ENCODE measurements around the gene CCSAP.
A peak's percentile ranks its signal among the peaks of the same experiment; 100 is the strongest.
"Not testable (repeated sequence)": the region's sequence is repeated elsewhere in the genome, so short reads cannot be mapped to it uniquely, and the experiment has no call there.

Gene CCSAP, protein sequence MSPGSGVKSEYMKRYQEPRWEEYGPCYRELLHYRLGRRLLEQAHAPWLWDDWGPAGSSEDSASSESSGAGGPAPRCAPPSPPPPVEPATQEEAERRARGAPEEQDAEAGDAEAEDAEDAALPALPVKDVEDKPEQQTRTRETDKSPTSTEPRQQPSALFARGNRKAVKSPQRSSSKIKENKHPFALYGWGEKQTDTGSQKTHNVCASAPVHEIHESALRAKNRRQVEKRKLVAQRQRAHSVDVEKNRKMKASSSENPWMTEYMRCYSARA

DNA sequence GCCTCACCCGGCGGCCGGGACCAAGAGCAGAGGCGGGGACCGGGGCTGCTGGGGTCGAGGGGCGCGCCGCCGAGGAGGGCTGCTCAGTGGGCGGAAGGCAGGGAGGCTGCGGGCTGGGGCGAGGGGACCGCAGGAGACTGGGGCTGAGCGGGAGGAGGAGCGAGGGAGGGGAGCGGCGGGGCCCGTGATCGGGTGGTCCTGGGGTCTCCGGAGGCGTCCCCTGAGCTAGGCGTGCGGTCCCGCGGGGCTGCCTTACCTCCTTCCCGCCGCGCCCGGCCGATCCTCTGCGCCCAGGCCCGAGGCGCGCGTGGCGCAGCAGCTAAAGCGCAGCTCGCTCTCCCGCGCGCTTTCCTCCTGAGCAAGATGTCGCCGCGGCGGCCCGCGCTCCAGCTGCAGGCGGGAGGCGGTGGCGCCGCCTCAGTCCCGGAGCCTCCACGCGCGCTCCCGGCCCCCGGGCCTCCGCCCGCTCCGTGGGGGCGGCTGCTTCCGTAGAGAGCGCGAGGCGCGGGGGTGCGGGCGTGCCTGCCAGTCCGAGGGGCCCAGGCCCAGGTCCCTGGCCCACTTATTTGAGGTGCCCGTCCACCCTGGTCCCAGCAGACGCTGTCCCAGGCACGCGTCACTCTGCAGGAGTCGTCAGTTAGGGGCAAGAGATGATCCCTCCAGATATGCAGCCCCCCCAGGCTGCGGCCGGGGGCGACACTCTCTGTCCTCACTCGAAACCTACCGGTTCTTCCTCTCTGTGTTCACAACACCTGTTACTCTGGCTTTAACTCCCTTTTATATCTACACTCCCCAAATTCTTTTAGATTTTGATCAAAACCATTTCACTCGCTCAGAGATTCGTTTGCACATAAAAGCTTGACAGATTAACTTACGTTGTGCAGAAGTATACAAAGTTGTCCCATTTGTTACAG is at the start of gene CCSAP:
Gene CCSAP (minus strand): TSS at position 392 of the 914 bp plus-strand sequence. CDS start 582 bp downstream, outside the sequence.
- DNase-seq: no peak

DNA sequence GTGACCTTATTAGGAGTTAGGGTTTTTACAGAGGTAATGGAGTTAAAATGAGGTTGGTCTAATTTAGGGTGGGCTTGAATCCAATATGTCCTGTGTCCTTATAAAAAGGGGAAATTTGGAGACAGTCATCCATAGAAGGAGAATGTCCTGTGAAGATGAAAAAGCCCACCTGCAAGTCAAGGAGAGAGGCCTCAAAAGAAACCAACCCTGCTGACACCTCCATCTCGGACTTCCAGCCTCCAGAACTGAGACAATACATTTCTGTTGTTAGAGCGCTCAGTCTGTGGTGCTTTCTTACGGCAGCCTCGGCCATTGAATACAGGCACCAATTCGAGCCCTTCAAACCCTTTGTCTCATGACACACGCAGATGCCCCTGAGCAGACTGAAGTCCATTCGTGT is 47.3 kb upstream of the CCSAP start:
- no peak for DNase-seq

DNA sequence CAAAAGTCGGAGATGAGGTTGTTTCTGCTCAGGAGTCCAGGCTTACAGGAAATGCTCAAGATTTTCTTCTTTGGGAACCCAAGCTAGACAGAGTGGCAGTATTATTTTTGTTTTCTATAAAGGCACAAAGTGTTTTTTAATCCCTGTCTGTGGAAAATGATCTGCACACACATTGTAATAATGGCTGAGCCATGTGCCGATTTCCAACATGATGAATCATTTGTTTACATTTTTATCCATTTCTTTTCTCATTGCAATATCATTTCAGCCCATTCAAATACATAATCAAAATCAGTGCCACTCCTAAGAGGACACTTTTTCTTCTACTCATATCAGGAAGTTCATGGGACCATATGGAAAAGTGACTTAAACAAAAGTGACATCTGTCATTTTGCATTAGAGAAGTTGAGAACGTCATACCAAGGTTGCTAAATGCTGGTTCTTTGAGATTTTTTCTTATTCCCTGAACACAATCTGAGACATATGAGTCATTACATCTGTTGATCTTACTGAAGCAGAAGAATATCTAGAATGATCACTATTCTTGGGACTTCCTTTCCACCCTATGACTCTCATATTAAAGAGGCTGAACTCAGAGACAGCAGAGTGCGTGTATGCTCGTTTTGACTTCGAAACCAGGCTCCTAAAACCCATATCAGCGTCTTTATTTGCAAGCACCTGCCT is 46.2 kb upstream of the CCSAP start:
- no peak for DNase-seq

DNA sequence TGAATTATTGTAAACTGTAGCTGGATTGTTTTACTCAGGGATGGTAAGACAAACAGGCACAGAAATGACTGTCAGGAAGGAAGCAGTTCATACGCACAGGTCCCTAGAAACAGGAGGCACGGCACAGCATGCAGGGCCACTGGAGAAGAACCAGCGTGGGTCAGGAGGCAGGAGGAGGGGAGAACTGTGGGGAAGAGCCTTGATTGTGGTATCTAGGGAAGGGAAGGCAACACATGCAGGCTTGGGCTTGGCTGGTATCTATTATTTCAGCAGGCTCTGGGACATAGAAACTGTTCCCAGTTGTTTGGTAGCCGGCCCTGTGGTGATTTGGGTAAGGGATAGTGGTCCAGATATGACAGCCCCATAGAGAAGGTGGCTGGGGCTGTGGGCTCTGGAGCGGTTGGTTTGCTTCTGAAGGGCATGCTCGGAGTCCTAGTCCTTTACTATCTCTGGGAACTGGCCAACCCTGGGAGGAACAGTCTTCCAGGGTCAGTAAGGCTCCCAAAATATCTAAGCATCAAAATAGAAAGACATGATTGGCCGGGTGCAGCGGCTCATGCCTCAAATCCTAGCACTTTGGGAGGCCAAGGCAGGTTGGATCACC is 43.1 kb upstream of the CCSAP start:
- no peak for DNase-seq

DNA sequence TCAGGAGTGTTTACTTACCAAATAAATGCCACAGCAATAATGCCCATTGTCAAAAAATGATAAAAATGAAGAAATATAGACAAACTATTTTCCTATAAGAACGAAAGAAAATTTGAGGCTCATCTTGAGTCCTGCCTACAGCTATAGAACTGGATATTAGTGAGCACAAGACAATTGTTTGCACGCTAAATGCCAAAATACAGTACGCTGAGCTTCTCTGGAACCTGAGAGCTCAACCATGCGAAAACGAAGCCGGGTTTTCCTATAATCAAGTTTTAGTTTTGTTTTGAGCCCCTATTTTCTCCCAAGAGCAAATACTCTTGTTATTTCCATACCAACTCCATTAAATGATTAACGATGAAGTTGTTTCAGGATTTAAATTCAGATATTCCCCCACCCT is 42.0 kb upstream of the CCSAP start:
- DNase-seq: no peak

DNA sequence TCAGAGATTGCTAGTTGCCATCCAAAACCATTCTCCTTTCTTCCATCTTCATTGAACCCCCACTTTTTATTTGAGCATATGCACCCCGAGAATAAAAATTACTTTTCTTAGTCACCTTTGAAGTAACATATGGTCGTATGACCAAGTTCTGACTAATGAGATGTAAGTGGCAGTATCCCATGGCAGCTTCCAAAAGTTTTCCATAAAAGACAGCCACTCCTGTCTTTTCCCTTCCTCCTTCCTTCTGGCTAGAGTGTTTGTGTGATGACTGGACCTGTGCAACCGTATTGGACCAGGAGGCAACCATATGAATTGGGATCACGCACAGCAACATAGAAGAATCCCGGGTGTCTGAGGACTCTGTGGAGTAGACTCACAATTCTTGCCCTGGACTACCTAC is 41.1 kb upstream of the CCSAP start:
- DNase-seq: no peak

DNA sequence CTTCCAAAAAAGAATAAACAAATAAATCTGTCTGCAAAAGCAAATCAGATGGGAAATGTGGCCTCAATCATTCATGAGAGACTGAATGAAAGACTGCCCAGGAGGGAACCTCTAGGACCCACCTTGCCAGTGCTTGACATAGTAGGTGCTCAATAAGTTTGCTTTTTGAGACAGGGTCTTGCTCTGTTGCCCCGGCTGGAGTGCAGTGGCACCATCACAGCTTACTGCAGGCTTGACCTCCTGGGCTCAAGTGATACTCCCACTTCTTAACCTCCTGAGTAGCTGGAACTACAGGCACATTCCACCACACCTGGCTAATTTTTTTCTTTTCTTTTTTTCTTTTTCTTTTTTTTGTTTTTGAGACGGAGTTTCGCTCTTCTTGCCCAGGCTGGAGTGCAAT is 40.3 kb upstream of the CCSAP start:
- DNase-seq: no peak

DNA sequence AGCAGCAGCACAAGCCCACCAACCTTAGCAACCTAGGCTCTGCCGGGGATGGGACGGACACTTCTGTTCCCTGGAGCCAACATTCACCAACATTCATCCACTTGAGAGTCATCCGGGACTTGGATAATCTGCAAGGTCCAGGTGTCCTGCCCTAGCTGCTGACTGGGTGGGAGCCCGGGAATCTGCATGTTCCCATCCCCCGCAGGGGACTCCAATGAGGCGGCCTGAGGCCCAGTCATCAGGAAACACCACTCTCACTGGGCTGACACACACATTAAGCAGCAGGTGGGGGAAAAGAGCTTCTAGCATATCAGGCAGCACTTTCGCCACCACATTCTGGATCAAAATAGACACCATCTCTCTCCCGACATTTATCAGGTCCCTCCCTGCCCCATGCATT is 38.4 kb upstream of the CCSAP start:
- no peak for DNase-seq

DNA sequence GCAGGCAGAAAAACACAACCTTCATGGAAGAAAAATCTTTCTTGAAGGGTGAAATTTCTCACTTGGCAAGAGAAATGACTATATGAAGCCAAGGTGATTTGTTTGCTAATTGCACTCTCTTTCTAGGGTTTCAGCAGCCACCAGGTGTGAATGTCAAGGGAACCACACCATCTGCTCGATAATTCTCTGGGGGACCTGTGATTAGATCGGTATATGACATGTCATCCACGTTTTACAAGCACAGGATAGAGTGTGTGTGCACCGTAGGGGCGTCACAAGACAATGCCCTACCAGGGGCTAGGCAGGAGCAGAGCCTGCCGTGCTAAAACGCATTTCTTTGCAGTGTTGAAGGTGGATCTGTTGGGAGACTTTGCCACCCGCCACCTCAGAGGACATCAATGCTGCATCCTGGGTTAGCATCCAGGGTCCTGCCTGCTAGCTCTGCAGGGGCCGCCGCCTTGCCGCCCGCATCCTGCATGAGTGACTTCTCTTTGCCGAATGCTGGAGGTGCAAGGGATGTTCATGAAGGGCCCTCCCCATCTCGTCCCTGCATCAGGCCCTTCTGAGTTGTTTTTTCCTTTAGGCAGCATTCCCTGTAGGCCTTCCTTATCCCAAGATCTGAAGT is 37.8 kb upstream of the CCSAP start:
- DNase-seq: no peak

DNA sequence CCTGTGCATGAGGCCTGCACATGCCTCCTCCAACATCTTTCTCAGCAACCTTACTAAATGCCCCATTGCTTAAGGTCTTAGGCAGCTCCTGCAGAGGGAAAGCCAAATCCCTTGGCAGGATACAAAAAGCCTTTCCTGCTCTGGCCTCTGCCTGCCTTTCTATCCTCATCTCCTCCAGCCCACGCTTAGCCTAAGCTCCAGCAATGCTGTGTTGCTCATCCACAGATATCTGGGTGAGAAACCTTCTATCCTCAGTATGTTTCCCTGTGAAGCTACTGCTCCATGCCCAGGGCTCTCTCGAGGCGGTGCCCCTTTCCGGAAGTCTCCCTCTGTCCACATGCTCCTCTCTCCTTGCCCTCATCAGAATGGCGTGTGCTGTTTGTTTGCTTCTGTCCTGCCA is 37.0 kb upstream of the CCSAP start:
- DNase-seq: no peak

DNA sequence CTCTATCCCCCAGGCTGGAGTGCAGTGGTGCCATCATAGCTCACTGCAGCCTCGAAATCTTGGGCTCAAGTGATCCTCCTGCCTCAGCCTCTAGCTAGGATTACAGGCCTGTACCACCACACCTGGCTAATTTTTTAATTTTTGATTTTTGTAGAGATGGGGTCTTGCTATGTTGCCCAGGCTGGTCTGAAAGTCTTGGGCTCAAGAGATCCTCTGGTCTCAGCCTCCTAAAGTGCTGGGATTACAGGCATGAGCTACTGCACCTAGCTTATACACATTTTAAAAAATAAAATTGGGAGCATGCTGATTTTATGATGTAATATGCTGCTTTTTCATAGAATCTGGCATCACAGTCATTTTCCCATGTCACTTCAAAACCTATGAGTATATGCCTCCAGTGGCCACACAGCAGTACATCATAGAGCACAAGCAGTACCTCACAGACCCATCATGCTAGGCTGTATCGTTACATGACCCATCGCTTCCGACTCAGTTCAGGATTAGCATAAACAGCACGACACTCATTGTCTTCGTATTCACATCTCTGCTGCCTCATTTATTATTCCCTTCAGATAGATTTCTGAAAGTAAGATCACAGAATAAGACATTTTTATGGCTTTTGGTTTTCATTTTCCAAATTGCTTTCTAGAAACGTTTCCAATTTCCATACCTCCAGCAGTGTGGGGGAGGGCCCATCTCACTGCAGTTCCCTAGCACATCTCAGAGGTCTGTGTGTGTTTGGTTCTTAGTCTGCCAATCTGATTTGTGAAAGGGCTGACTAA is 35.9 kb upstream of the CCSAP start:
- DNase-seq: no peak

DNA sequence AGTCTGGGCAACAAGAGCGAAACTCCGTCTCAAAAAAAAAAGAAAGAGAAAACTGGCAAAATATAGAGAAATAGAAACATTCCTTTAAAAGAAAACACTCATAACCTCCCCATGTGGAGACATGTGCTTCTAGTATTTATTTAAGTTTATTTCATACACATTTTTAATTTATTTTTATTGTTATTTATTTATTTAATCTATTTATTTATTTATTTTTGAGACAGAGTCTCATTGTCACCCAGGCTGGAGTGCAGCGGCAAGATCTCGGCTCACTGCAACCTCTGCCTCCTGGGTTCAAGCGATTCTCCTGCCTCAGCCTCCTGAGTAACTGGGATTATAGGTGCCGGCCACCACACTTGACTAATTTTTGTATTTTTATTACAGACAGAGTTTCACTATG is 35.2 kb upstream of the CCSAP start:
- not testable (repeated sequence) for DNase-seq

DNA sequence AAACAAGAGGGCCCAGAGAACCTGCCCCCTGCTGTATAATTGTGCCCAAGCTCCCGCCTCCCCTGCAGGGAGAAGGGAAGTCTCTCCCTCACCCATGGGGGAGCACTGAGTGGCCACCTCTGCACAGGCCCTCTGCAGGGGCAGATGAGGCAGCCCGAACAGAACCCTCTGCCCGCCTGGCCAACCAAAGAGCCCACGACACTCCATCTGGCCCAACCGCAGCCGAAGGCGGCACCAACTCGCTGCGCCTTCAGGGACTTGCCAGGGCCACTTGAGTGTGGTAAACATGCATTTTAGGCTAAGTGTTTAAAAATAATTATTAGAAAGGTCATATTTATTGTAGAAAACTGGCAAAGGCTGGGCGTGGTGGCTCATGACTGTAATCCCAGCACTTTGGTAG is 34.6 kb upstream of the CCSAP start:
- no peak for DNase-seq

DNA sequence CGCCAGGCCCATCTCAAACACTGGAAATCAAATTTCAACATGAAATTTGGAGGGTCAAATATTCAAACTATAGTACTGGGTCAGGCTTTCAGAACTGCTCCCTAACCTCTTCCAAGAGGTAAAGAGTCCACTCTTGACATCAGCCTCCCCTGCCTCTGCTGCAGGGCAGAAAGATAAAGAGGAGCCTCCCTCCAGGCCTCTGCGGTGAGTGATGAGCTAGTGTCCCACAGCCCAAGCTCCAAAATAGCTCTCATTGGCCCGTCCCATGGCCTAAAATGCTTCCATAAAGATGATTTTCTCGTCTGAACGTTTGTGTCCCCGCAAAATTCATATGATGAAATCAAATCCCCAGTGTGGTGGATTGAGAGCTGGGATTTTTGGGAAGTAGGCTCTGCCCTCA is 33.7 kb upstream of the CCSAP start:
- DNase-seq: no peak

DNA sequence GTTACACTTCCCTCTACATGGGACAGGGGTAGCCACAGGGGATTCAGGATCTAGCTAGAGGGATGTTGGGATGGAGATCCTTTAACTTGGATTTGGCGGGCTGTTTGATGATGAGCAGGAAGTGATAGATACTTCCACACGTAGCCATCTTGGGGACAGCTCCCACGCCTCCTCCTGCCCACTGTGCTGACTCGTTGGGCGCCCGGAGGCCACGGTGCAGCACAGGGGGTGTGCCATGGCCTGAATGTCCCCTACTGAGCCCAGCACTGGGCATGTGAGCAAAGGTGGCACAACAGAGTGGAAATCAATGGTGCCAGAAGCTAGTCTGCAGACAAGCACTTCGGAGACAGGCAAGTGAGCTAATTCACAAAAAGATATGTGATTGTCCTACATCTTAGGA is 31.6 kb upstream of the CCSAP start:
- no peak for DNase-seq

DNA sequence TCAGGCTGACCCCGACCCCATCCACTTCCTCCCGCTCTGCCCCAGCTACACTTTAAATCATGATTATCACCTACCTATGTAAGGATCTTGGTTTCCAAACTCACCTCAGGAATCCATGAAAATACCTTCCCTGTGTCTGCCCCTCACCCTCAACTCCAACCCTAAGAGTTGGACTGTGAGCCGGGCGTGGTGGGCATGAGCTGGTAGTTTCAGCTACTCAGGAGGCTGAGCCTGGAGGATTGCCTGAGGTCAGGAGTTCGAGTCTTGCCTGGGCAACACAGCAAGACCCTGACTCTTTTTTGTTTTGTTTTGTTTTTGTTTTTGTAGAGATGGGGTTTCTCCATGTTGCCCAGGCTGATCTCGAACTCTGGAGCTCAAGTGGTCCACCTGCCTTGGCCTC is 30.5 kb upstream of the CCSAP start:
- no peak for DNase-seq

DNA sequence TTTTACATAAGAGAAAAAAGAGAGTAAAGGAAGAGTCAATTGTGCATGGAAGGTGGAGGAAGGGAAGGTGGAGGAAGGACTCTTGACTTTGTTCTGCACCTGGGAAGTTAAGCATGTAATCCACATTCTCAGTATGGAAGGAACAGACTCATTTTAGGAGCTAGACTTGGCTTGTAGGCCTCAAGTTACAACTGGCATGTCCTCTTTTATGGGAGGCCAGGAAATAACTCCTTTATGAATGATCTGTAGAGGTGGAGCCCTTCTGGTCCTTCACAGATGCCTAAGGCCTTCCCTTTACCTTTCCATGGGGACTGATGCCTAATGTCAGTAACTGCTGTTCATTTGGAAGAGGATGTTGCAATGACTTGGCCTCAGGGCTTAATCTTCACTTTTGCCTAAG is 29.4 kb upstream of the CCSAP start:
- DNase-seq: no peak

DNA sequence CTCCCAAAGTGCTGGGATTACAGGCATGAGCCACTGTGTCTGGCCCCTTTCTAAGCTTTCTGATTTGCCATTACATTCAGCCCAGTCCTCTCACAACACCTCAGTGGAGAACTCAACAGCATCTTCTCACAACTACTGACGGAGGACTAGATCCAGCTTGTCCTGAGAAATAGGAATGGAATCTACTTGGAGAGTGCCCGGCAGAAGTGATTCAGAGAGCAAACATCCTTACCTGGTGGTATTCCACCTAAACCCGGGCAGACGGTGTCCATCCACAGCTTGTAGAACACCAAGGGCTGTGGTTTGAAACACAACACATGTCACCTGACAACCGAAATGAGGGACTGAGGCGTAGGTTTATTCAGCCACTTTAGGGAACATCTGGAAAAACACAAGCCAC is 28.8 kb upstream of the CCSAP start:
- no peak for DNase-seq

DNA sequence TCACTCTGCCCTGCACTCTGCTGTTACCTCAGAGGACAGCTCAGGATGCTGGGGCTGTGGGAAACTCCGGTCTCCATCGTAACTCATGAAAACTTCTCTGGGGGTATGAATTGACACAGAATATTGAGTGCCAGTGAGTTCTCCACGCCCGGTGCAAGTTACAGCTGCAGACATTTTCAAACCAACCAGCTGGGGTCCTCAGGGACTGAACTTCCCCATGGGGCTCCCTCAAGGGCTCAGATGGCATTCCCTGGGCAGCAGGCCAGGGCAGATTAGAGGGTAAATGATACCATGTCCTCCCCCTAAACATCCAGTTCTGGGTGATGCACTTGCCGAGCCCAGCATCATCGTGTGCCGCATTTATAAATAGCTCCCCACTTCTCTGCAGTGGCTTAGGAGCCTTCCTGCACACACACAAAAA is 27.8 kb upstream of the CCSAP start:
- peak; percentile 60 for DNase-seq

DNA sequence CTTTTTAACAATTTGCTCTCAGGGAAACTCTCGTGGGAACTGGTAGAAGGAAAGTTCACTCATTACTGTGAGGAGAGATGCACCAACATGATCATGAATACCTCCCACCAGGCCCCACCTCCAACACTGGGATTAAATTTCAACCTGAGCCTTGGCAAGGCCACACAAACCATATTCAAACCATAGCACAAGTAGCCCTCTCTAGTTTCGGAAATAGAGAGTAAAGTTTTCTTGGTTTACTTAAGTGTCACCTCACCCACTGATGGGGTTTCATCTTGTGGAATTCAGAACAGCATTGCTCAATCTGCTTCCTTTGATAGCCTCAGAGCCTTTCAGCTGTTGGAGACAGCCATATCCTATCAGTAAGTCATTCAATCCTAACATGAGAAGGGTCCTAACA is 25.5 kb upstream of the CCSAP start:
- no peak for DNase-seq

DNA sequence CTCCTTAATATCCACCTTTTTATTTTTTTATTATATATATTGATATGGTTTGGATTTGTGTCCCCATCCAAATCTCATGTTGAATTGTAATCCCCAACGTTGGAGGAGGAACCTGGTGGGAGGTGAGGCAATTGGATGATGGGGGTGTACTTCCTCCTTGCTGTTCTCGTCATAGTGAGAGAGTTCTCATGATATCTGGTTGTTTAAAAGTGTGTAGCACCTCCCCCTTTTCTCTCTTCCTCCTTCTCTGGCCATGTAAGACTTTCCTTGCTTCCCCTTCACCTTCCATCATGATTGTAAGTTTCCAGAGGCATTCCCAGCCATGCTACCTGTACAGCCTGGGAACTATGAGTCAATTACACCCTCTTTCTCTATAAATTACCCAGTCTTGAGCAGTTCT is 22.7 kb upstream of the CCSAP start:
- DNase-seq: no peak
